HepG2 (cell line): ENCODE results near the gene CDC42EP1. TPM values are rescaled to one million over a fixed set of nuclear protein-coding genes. Genes with fewer than 3 reads are reported as not detected.

Experiments
- AKNA ChIP-seq: sonication (generic); formaldehyde crosslinking; IDR thresholded peaks from 2 replicates; pipeline ENCODE4 v1.4.0; 2020; ENCODE audit warnings: missing genetic modification reagents, borderline replicate concordance
- BCL3 ChIP-seq: sonication (generic); formaldehyde crosslinking; IDR thresholded peaks from 2 replicates; pipeline ENCODE4 v1.5.1; 2020; ENCODE audit warnings: mild to moderate bottlenecking, missing genetic modification reagents, moderate library complexity
- HIVEP1 ChIP-seq: sonication (generic); formaldehyde crosslinking; IDR thresholded peaks from 2 replicates; pipeline ENCODE4 v1.4.0; 2020; ENCODE audit warnings: mild to moderate bottlenecking, missing genetic modification reagents
- MAFG ChIP-seq: sonication (generic); formaldehyde crosslinking; IDR thresholded peaks from 2 replicates; pipeline ENCODE4 v1.5.1; 2020; ENCODE audit warnings: mild to moderate bottlenecking, missing genetic modification reagents
- MIER2 ChIP-seq: IDR thresholded peaks from 2 replicates; pipeline ENCODE4 v1.6.1; 2016; ENCODE audit warnings: missing biosample characterization, missing genetic modification reagents
- PHF5A ChIP-seq: IDR thresholded peaks from one replicate; pipeline ENCODE4 v1.6.1; 2018; ENCODE audit warnings: low read depth, missing genetic modification reagents; ENCODE audit not compliant: unreplicated experiment
- POLR2G ChIP-seq: fragments of 200-400 bp; formaldehyde crosslinking; IDR thresholded peaks from 2 replicates; pipeline ENCODE4 v1.6.1; 2018; ENCODE audit warnings: mild to moderate bottlenecking, low read depth, low read length, moderate library complexity
- SIX4 ChIP-seq: sonication (generic); formaldehyde crosslinking; IDR thresholded peaks from 2 replicates; pipeline ENCODE4 v1.4.0; 2020; ENCODE audit warnings: missing genetic modification reagents
- SRF ChIP-seq: IDR thresholded peaks from 2 replicates; pipeline ENCODE4 v1.6.1; 2011; ENCODE audit warnings: mild to moderate bottlenecking, low read depth, low read length, moderate library complexity
- TCF12 ChIP-seq, 2 experiments: fragments of 450-650 bp in 1 of 2; sonication (generic) in 1 of 2; formaldehyde crosslinking in 1 of 2; IDR thresholded peaks; 2 replicates each; pipeline versions ENCODE4 v1.6.1 to v1.8.0; 2017 to 2022; ENCODE audit warnings: antibody characterized with exemption in 1 of 2, mild to moderate bottlenecking in 1 of 2, missing genetic modification reagents in 1 of 2, moderate library complexity in 1 of 2
- ZIK1 ChIP-seq: sonication (generic); formaldehyde crosslinking; IDR thresholded peaks from 2 replicates; pipeline ENCODE4 v1.5.0; 2020; ENCODE audit warnings: mild to moderate bottlenecking, low read depth, missing genetic modification reagents, borderline replicate concordance
- ZNF121 ChIP-seq: sonication (generic); formaldehyde crosslinking; IDR thresholded peaks from 2 replicates; pipeline ENCODE4 v1.5.0; 2020; ENCODE audit warnings: mild to moderate bottlenecking, missing genetic modification reagents
- ZNF547 ChIP-seq: sonication (generic); formaldehyde crosslinking; IDR thresholded peaks from 2 replicates; pipeline ENCODE4 v1.5.1; 2020; ENCODE audit warnings: mild to moderate bottlenecking, missing genetic modification reagents
- ZXDC ChIP-seq: sonication (generic); formaldehyde crosslinking; IDR thresholded peaks from 2 replicates; pipeline ENCODE4 v1.5.0; 2020; ENCODE audit warnings: mild to moderate bottlenecking, missing genetic modification reagents
- polyA plus RNA-seq, 8 experiments: library from polyadenylated mRNA; depleted of rRNA in 3 of 8; stranded (reverse) in 7 of 8; unstranded in 1 of 8; fragments of >200 nt; fragmentation: Illumina TruSeq in 4 of 8; extraction: Trizol in 4 of 8; gene quantifications; 2 replicates each; pipeline versions ENCODE4 v1.2.1 to v1.2.3, GENCODE V29; 2011 to 2016; ENCODE audit warnings: low read depth in 4 of 8, missing spikeins in 1 of 8, mixed read lengths in 1 of 8; ENCODE audit not compliant: insufficient read depth in 1 of 8
- total RNA-seq, 5 experiments: library from RNA; depleted of rRNA; stranded (reverse); fragments of >200 nt; fragmentation: Illumina TruSeq; extraction: Trizol; gene quantifications; 2 replicates each; pipeline ENCODE4 v1.2.3, GENCODE V29; 2016; ENCODE audit warnings: low read depth in 1 of 5
- TF ChIP-seq, protein P1 (sequence below): IDR thresholded peaks from 2 replicates; pipeline ENCODE4 v1.4.0; 2020; ENCODE audit warnings: mild to moderate bottlenecking, missing genetic modification reagents

The CDC42EP1 gene
- total and polyA plus RNA-seq, 2 of the 13 experiments (the other 11 are each of a cell fraction or from before 2014, with no cell fraction given) = 17.1 to 29.5 TPM

- TF ChIP-seq AKNA (CRISPR knock-in tag) = no peak
- no peak for TF ChIP-seq SRF
- TF ChIP-seq POLR2G = no peak
- no peak for TF ChIP-seq BCL3 (CRISPR knock-in tag)
- no peak for TF ChIP-seq ZNF121 (CRISPR knock-in tag)
- TF ChIP-seq ZIK1 (CRISPR knock-in tag) = no peak
- TF ChIP-seq ZNF547 = no peak
- TF ChIP-seq MIER2 (CRISPR knock-in tag) = no peak
- TF ChIP-seq, protein P1, sequence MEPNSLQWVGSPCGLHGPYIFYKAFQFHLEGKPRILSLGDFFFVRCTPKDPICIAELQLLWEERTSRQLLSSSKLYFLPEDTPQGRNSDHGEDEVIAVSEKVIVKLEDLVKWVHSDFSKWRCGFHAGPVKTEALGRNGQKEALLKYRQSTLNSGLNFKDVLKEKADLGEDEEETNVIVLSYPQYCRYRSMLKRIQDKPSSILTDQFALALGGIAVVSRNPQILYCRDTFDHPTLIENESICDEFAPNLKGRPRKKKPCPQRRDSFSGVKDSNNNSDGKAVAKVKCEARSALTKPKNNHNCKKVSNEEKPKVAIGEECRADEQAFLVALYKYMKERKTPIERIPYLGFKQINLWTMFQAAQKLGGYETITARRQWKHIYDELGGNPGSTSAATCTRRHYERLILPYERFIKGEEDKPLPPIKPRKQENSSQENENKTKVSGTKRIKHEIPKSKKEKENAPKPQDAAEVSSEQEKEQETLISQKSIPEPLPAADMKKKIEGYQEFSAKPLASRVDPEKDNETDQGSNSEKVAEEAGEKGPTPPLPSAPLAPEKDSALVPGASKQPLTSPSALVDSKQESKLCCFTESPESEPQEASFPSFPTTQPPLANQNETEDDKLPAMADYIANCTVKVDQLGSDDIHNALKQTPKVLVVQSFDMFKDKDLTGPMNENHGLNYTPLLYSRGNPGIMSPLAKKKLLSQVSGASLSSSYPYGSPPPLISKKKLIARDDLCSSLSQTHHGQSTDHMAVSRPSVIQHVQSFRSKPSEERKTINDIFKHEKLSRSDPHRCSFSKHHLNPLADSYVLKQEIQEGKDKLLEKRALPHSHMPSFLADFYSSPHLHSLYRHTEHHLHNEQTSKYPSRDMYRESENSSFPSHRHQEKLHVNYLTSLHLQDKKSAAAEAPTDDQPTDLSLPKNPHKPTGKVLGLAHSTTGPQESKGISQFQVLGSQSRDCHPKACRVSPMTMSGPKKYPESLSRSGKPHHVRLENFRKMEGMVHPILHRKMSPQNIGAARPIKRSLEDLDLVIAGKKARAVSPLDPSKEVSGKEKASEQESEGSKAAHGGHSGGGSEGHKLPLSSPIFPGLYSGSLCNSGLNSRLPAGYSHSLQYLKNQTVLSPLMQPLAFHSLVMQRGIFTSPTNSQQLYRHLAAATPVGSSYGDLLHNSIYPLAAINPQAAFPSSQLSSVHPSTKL = 0 out of 2 replicates have a peak, but pooled peaks have one; percentile 8
- no peak for TF ChIP-seq ZXDC (CRISPR knock-in tag)
- TF ChIP-seq SIX4 = no peak
- no peak for TF ChIP-seq PHF5A
- TF ChIP-seq TCF12 (IDR thresholded peaks at IDR 0.05) = no peak
- TF ChIP-seq TCF12 (CRISPR knock-in tag; IDR thresholded peaks at IDR 0.05) = no peak
- peak; percentile 49; the same call in 1 of the 2 replicates for TF ChIP-seq HIVEP1
- no peak for TF ChIP-seq MAFG (CRISPR knock-in tag)
Observed at GRCh38 chr22:37552524-37553163, 7.6 kb upstream of the CDC42EP1 start (continued).
